Neural progenitor cell (in vitro differentiated cells): ENCODE results near the gene ADCY9. TPM values are rescaled to one million over a fixed set of nuclear protein-coding genes. Genes with fewer than 3 reads are reported as not detected.

Source experiments
- DNase-seq: peaks from one replicate; pipeline ENCODE4 v3.0.0-alpha.2; 2016; ENCODE audit warnings: low spot score
- H2AFZ ChIP-seq: fragments of 200-600 bp; sonication (generic); replicated peaks from 2 replicates; pipeline ENCODE4 v1.6.1; 2016; ENCODE audit warnings: antibody characterized with exemption
- H3F3A ChIP-seq: fragments of 200-600 bp; sonication (generic); 2 replicates; pipeline ENCODE4 v1.6.1; 2016; ENCODE audit warnings: antibody characterized with exemption, low read depth
- H3K27ac ChIP-seq: fragments of 200-600 bp; sonication (generic); 2 replicates; pipeline ENCODE4 v1.5.1; 2016; ENCODE audit warnings: mild to moderate bottlenecking
- H3K27me3 ChIP-seq: fragments of 200-600 bp; sonication (generic); 2 replicates; pipeline ENCODE4 v1.6.1; 2016; ENCODE audit warnings: mild to moderate bottlenecking, moderate library complexity
- H3K36me3 ChIP-seq: fragments of 200-600 bp; sonication (generic); 2 replicates; pipeline ENCODE4 v1.5.1; 2016
- H3K4me1 ChIP-seq: fragments of 200-600 bp; sonication (generic); 2 replicates; pipeline ENCODE4 v1.6.1; 2016; ENCODE audit warnings: mixed run types
- H3K4me2 ChIP-seq: fragments of 200-600 bp; sonication (generic); 2 replicates; pipeline ENCODE4 v1.6.1; 2016
- H3K4me3 ChIP-seq: fragments of 200-600 bp; sonication (generic); 2 replicates; pipeline ENCODE4 v1.5.1; 2016
- H3K79me2 ChIP-seq: fragments of 200-600 bp; sonication (generic); 2 replicates; pipeline ENCODE4 v1.6.1; 2016; ENCODE audit warnings: low read depth
- H3K9ac ChIP-seq: fragments of 200-600 bp; sonication (generic); 2 replicates; pipeline ENCODE4 v1.6.1; 2016
- H3K9me3 ChIP-seq: fragments of 200-600 bp; sonication (generic); 2 replicates; pipeline ENCODE4 v1.5.1; 2016; ENCODE audit warnings: low read depth
- H4K20me1 ChIP-seq: fragments of 200-600 bp; sonication (generic); 2 replicates; pipeline ENCODE4 v1.6.1; 2016; ENCODE audit warnings: low read depth
- H3K27ac Mint-ChIP-seq: 3 replicates; pipeline ENCODE4 v1.8.0; 2021; ENCODE audit warnings: mixed read lengths
- H3K27me3 Mint-ChIP-seq: 2 replicates; pipeline ENCODE4 v1.8.0; 2022; ENCODE audit warnings: low read depth, mild to moderate bottlenecking, inconsistent platforms, moderate library complexity, mixed read lengths; ENCODE audit not compliant: insufficient read depth
- H3K36me3 Mint-ChIP-seq: 3 replicates; pipeline ENCODE4 v1.8.0; 2021; ENCODE audit warnings: mixed read lengths
- H3K4me1 Mint-ChIP-seq: 3 replicates; pipeline ENCODE4 v1.8.0; 2021; ENCODE audit warnings: mixed read lengths
- H3K4me3 Mint-ChIP-seq: 3 replicates; pipeline ENCODE4 v1.8.0; 2021; ENCODE audit warnings: mild to moderate bottlenecking, moderate library complexity, mixed read lengths
- H3K9me3 Mint-ChIP-seq: 3 replicates; pipeline ENCODE4 v1.8.0; 2020; ENCODE audit warnings: mixed read lengths
- CTCF ChIP-seq: fragments of 200-600 bp; sonication (generic); IDR thresholded peaks from 2 replicates; pipeline ENCODE4 v1.5.1; 2017; ENCODE audit warnings: antibody characterized with exemption, mild to moderate bottlenecking
- EZH2 ChIP-seq: fragments of 200-600 bp; sonication (generic); IDR thresholded peaks from 2 replicates; pipeline ENCODE4 v1.6.1; 2017; ENCODE audit warnings: antibody characterized with exemption, mild to moderate bottlenecking, moderate library complexity
- EZH2phosphoT487 ChIP-seq: fragments of 200-600 bp; sonication (generic); IDR thresholded peaks from 2 replicates; pipeline ENCODE4 v1.6.1; 2017; ENCODE audit warnings: antibody characterized with exemption
- total RNA-seq: library from RNA; depleted of rRNA; stranded (reverse); fragments of >200 nt; gene quantifications from 2 replicates; pipeline ENCODE4 v1.2.3, GENCODE V29; 2015; ENCODE audit warnings: low replicate concordance

The ADCY9 gene
- total RNA-seq, 1 donor from 2014 or later, result 1.2 TPM

- Histone ChIP-seq H3F3A (no peaks in the 10 kb centered on the region), H3K4me1 (no peaks in the 10 kb centered on the region), H3K27me3 (no peaks in the 10 kb centered on the region), H3K9me3 (no peaks in the 10 kb centered on the region), H3K27ac (no peak overlapping the region), H4K20me1 (no peaks in the 10 kb centered on the region), H3K36me3 (no peaks in the 10 kb centered on the region), H3K79me2 (no peaks in the 10 kb centered on the region), H3K4me3 (no peak overlapping the region), H3K9ac (no peak overlapping the region), H3K4me2 (no peak overlapping the region), H2AFZ (no peak overlapping the region)
- peaks cover 6% of the 10 kb centered on the region for H3K4me1 Mint-ChIP-seq
- no peak for TF ChIP-seq EZH2
- no peak for TF ChIP-seq EZH2phosphoT487
- no peak for TF ChIP-seq CTCF
- H3K27me3 Mint-ChIP-seq, result peaks cover 2% of the 10 kb centered on the region
- H3K27ac Mint-ChIP-seq, result no peak overlapping the region
- no peak for DNase-seq
- no peak overlapping the region for H3K4me3 Mint-ChIP-seq
- peaks cover 9% of the 10 kb centered on the region for H3K36me3 Mint-ChIP-seq
- H3K9me3 Mint-ChIP-seq, result peaks cover 6% of the 10 kb centered on the region
Observed at GRCh38 chr16:4101421-4102219, 14.6 kb downstream of the ADCY9 start.

DNA sequence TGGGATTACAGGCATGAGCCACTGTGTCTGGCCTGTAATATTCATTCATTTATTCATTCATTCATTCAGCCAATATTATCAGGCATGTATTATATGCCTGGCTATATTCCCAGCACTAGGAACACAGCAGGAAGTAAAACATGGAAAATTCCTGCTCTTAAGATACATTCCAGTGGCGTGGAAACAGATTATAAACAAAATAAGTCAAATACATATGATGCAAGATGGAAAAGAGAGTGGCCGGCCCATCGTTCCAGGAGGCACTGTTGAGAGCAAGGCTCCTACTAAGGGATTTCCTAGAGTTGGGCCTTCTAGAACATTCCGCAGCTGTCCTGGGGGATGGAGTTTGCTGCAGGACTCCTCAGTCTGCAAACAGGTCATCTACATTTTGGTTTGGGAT is 17.7 kb downstream of the ADCY9 start:
- no peak overlapping the region for H3K4me2 ChIP-seq
- DNase-seq, result no peak
- no peak overlapping the region for H3K9ac ChIP-seq
- no peaks in the 10 kb centered on the region for H3K79me2 ChIP-seq
- H3K27me3 ChIP-seq, result no peaks in the 10 kb centered on the region
- no peak overlapping the region for H2AFZ ChIP-seq
- H4K20me1 ChIP-seq, result no peaks in the 10 kb centered on the region
- H3K4me1 Mint-ChIP-seq, result peaks cover 13% of the 10 kb centered on the region
- H3F3A ChIP-seq, result no peaks in the 10 kb centered on the region
- no peaks in the 10 kb centered on the region for H3K27me3 Mint-ChIP-seq
- H3K4me3 Mint-ChIP-seq, result no peak overlapping the region
- peaks cover 7% of the 10 kb centered on the region for H3K4me1 ChIP-seq
- peaks cover 6% of the 10 kb centered on the region for H3K9me3 Mint-ChIP-seq
- H3K4me3 ChIP-seq, result no peak overlapping the region
- H3K27ac Mint-ChIP-seq, result no peak overlapping the region
- TF ChIP-seq EZH2 (no peak), EZH2phosphoT487 (no peak), CTCF (no peak)
- no peaks in the 10 kb centered on the region for H3K9me3 ChIP-seq
- H3K36me3 ChIP-seq, result no peaks in the 10 kb centered on the region
- peaks cover 7% of the 10 kb centered on the region for H3K36me3 Mint-ChIP-seq
- H3K27ac ChIP-seq, result no peak overlapping the region

GRCh38 chr16:4097826-4098240 is 18.4 kb downstream of the ADCY9 start:
- Histone ChIP-seq H3K79me2 (no peaks in the 10 kb centered on the region), H2AFZ (no peak overlapping the region), H3K9me3 (no peaks in the 10 kb centered on the region), H3K27me3 (no peaks in the 10 kb centered on the region), H3K36me3 (no peaks in the 10 kb centered on the region), H4K20me1 (no peaks in the 10 kb centered on the region), H3K4me3 (no peak overlapping the region), H3K27ac (no peak overlapping the region), H3K9ac (no peak overlapping the region), H3K4me1 (peaks cover 7% of the 10 kb centered on the region), H3K4me2 (no peak overlapping the region), H3F3A (no peaks in the 10 kb centered on the region)
- Mint-ChIP-seq H3K36me3 (peaks cover 4% of the 10 kb centered on the region), H3K4me1 (peaks cover 13% of the 10 kb centered on the region), H3K4me3 (no peak overlapping the region), H3K9me3 (peaks cover 4% of the 10 kb centered on the region), H3K27ac (no peak overlapping the region), H3K27me3 (no peaks in the 10 kb centered on the region)
- DNase-seq, result no peak
- TF ChIP-seq EZH2phosphoT487 (no peak), CTCF (no peak), EZH2 (no peak)
